Uterus (tissue), 4 donors: Measurements from ENCODE around the gene PTGFRN. TPM values are rescaled to one million over a fixed set of nuclear protein-coding genes. Genes with fewer than 3 reads are reported as not detected.

ENCODE experiments used
- DNase-seq, 2 donors: peaks; one replicate each; pipeline ENCODE4 v3.0.0-alpha.2; 2019 to 2020
- H3K27ac ChIP-seq, 2 donors: fragments of 200-600 bp; sonication (generic); 1 replicate in 1 of 2; 2 replicates in 1 of 2; pipeline ENCODE4 v1.5.1; 2016 to 2018
- H3K27me3 ChIP-seq, 2 donors: fragments of 200-600 bp; sonication (generic); one replicate each; pipeline ENCODE4 v1.5.1; 2018 to 2019; ENCODE audit warnings: control low read depth in 1 of 2
- H3K36me3 ChIP-seq, 2 donors: fragments of 200-600 bp; sonication (generic); one replicate each; pipeline ENCODE4 v1.5.1; 2019; ENCODE audit warnings: control low read depth in 1 of 2
- H3K4me1 ChIP-seq, 2 donors: fragments of 200-600 bp; sonication (generic); one replicate each; pipeline ENCODE4 v1.5.1; 2018 to 2019; ENCODE audit warnings: control low read depth in 1 of 2
- H3K4me3 ChIP-seq, 2 donors: fragments of 200-600 bp; sonication (generic); 1 replicate in 1 of 2; 2 replicates in 1 of 2; pipeline ENCODE4 v1.5.1; 2018 to 2019; ENCODE audit warnings: mild to moderate bottlenecking in 1 of 2
- H3K9me3 ChIP-seq, 2 donors: fragments of 200-600 bp; sonication (generic); one replicate each; pipeline ENCODE4 v1.5.1; 2019; ENCODE audit warnings: control low read depth in 1 of 2
- CTCF ChIP-seq, 4 experiments: fragments of 200-600 bp in 2 of 4; fragments of 450-650 bp in 2 of 4; sonication (generic) in 2 of 4; IDR thresholded peaks; one replicate each; pipeline ENCODE4 v1.5.1; 2016 to 2019; ENCODE audit warnings: antibody characterized with exemption in 4 of 4, mild to moderate bottlenecking in 2 of 4, moderate library complexity in 1 of 4
- POLR2A ChIP-seq, 2 donors: fragments of 450-650 bp; IDR thresholded peaks; one replicate each; pipeline ENCODE4 v1.6.1; 2016; ENCODE audit warnings: antibody characterized with exemption in 2 of 2, mild to moderate bottlenecking in 1 of 2, moderate library complexity in 1 of 2
- intact Hi-C: fragments of 100-400 bp; cut with DNase I; formaldehyde crosslinking; loops from one replicate; pipeline ENCODE4 v1.15.1; 2023; ENCODE audit warnings: low total_unique reads
- total RNA-seq, 4 donors: library from RNA; depleted of rRNA in 3 of 4; stranded (reverse); fragments of >200 nt in 3 of 4; gene quantifications; one replicate each; pipeline versions ENCODE4 v1.1.0 to v1.2.4, GENCODE V29; 2014 to 2023
- donor health status: DM: yes; HTN: yes; CAD: no.

Gene PTGFRN
- total RNA-seq, 4 donors from 2014 or later, result 32.4 to 134 (median 88.8) TPM

GRCh38 chr1:116988248-116988647, 78.5 kb downstream of the PTGFRN start:
- intact Hi-C loops, result no loop called here

GRCh38 chr1:116988908-116989307, 79.2 kb downstream of the PTGFRN start:
- no peaks in the 10 kb centered on the region for H3K9me3 ChIP-seq
- DNase-seq, result no peak
- no peaks in the 10 kb centered on the region for H3K27me3 ChIP-seq
- no peaks in the 10 kb centered on the region for H3K36me3 ChIP-seq
- TF ChIP-seq CTCF (IDR thresholded peaks at IDR 0.05) (no peak), POLR2A (IDR thresholded peaks at IDR 0.05) (no peak)
- no peak overlapping the region for H3K27ac ChIP-seq
- no peaks in the 10 kb centered on the region for H3K4me1 ChIP-seq
- no peak overlapping the region for H3K4me3 ChIP-seq
- intact Hi-C loops, result no loop called here

More at GRCh38 chr1:116988248-116988647, 78.5 kb downstream of the PTGFRN start:
- no peak overlapping the region for H3K4me3 ChIP-seq
- H3K27me3 ChIP-seq, result no peaks in the 10 kb centered on the region
- no peaks in the 10 kb centered on the region for H3K4me1 ChIP-seq
- H3K9me3 ChIP-seq, result no peaks in the 10 kb centered on the region
- no peaks in the 10 kb centered on the region for H3K36me3 ChIP-seq
- no peak for TF ChIP-seq POLR2A (IDR thresholded peaks at IDR 0.05)
- no peak for TF ChIP-seq CTCF (IDR thresholded peaks at IDR 0.05)
- peak in 1 of 2 donors; percentile 23 for DNase-seq
- no peak overlapping the region for H3K27ac ChIP-seq

- no peaks in the 10 kb centered on the region for H3K9me3 ChIP-seq
- TF ChIP-seq POLR2A (IDR thresholded peaks at IDR 0.05), result no peak
- no peak for TF ChIP-seq CTCF (IDR thresholded peaks at IDR 0.05)
- no peak for DNase-seq
- no peak overlapping the region for H3K4me3 ChIP-seq
- H3K36me3 ChIP-seq, result no peaks in the 10 kb centered on the region
- H3K27ac ChIP-seq, result no peak overlapping the region
- H3K27me3 ChIP-seq, result no peaks in the 10 kb centered on the region
- no peaks in the 10 kb centered on the region for H3K4me1 ChIP-seq
- intact Hi-C loops, result no loop called here
These were observed 80.1 kb downstream of the PTGFRN start for GRCh38 chr1:116989835-116990234.

GRCh38 chr1:116990612-116991151, 81.0 kb downstream of the PTGFRN start:
- no peak overlapping the region for H3K27ac ChIP-seq
- TF ChIP-seq POLR2A (IDR thresholded peaks at IDR 0.05) (no peak), CTCF (IDR thresholded peaks at IDR 0.05) (no peak)
- H3K9me3 ChIP-seq, result no peaks in the 10 kb centered on the region
- no peaks in the 10 kb centered on the region for H3K36me3 ChIP-seq
- H3K4me3 ChIP-seq, result no peak overlapping the region
- peak in 1 of 2 donors; percentile 31 for DNase-seq
- intact Hi-C loops, result no loop called here
- H3K4me1 ChIP-seq, result no peaks in the 10 kb centered on the region
- no peaks in the 10 kb centered on the region for H3K27me3 ChIP-seq

- Histone ChIP-seq H3K27me3 (no peaks in the 10 kb centered on the region), H3K36me3 (no peaks in the 10 kb centered on the region), H3K4me1 (no peaks in the 10 kb centered on the region), H3K27ac (no peak overlapping the region), H3K9me3 (no peaks in the 10 kb centered on the region), H3K4me3 (no peak overlapping the region)
- DNase-seq, result no peak
- intact Hi-C loops, result no loop called here
- no peak for TF ChIP-seq CTCF (IDR thresholded peaks at IDR 0.05)
- no peak for TF ChIP-seq POLR2A (IDR thresholded peaks at IDR 0.05)
These were observed 81.6 kb downstream of the PTGFRN start for GRCh38 chr1:116991171-116991845.
